ENCODE data around the gene RANBP17. TPM values are rescaled to one million over a fixed set of nuclear protein-coding genes. Genes with fewer than 3 reads are reported as not detected.
A peak's percentile ranks its signal among the peaks of the same experiment; 100 is the strongest.
"Not testable (repeated sequence)": the region's sequence is repeated elsewhere in the genome, so short reads cannot be mapped to it uniquely, and the experiment has no call there.

The RANBP17 gene
- total RNA-seq, 2 experiments from 2014 or later: 0.13 TPM; not detected in 1

GRCh38 chr5:171149772-171150171 is 288.0 kb downstream of the RANBP17 start:
- ATAC-seq (no peak), DNase-seq (no peak)
- POLR2A ChIA-PET: no interaction called here
- CTCF ChIA-PET: no interaction called here
- Mint-ChIP-seq H3K9me3 (ENCODE audit: insufficient read depth) (no peaks in the 10 kb centered on the region), H3K36me3 (ENCODE audit: low read depth) (no peaks in the 10 kb centered on the region), H3K4me3 (no peak overlapping the region), H3K27me3 (ENCODE audit: low read depth) (peaks cover 4% of the 10 kb centered on the region), H3K27ac (no peak overlapping the region), H3K4me1 (ENCODE audit: low read depth) (no peaks in the 10 kb centered on the region)

- Mint-ChIP-seq H3K4me3 (no peak overlapping the region), H3K36me3 (ENCODE audit: low read depth) (no peaks in the 10 kb centered on the region), H3K27me3 (ENCODE audit: low read depth) (peaks cover 7% of the 10 kb centered on the region), H3K4me1 (ENCODE audit: low read depth) (no peaks in the 10 kb centered on the region), H3K9me3 (ENCODE audit: insufficient read depth) (no peaks in the 10 kb centered on the region), H3K27ac (no peak overlapping the region)
- DNase-seq: no peak
- CTCF ChIA-PET: no interaction called here
- POLR2A ChIA-PET: no interaction called here
- no peak for ATAC-seq
Observed at GRCh38 chr5:171152382-171152781, 290.6 kb downstream of the RANBP17 start.

GRCh38 chr5:171155621-171156020 is 293.8 kb downstream of the RANBP17 start:
- no peak overlapping the region for H3K27ac Mint-ChIP-seq
- no peak overlapping the region for H3K4me3 Mint-ChIP-seq
- no peaks in the 10 kb centered on the region for H3K36me3 Mint-ChIP-seq (ENCODE audit: low read depth)
- POLR2A ChIA-PET: no interaction called here
- no peaks in the 10 kb centered on the region for H3K4me1 Mint-ChIP-seq (ENCODE audit: low read depth)
- CTCF ChIA-PET: no interaction called here
- H3K9me3 Mint-ChIP-seq (ENCODE audit: insufficient read depth): no peaks in the 10 kb centered on the region
- peaks cover 2% of the 10 kb centered on the region for H3K27me3 Mint-ChIP-seq (ENCODE audit: low read depth)
- DNase-seq (no peak), ATAC-seq (no peak)

DNA sequence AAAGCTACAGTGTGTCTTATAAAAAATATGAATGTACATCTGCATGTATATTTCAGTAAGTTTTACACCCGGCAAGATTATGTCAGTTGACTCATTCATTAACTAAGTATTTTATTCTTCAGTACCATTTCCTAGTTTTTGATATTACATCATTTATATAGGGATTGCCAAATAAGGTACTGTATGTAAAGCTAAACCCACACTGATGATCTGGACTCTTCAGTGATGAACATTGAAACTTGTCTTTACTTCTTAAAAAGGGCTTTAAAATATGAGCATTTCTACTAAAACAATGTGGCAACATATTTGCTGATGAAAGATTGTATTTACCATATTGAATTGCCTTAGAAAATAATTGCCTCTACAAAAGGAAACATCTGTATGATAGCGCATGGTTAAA is 295.5 kb downstream of the RANBP17 start:
- ChIA-PET POLR2A (no interaction called here), CTCF (no interaction called here)
- Mint-ChIP-seq H3K27me3 (ENCODE audit: low read depth) (peaks cover 2% of the 10 kb centered on the region), H3K4me1 (ENCODE audit: low read depth) (no peaks in the 10 kb centered on the region), H3K36me3 (ENCODE audit: low read depth) (no peaks in the 10 kb centered on the region), H3K9me3 (ENCODE audit: insufficient read depth) (no peaks in the 10 kb centered on the region), H3K27ac (no peak overlapping the region), H3K4me3 (no peak overlapping the region)
- DNase-seq (no peak), ATAC-seq (no peak)

- ChIA-PET POLR2A (no interaction called here), CTCF (no interaction called here)
- ATAC-seq: no peak
- Mint-ChIP-seq H3K4me3 (no peak overlapping the region), H3K36me3 (ENCODE audit: low read depth) (no peaks in the 10 kb centered on the region), H3K27ac (no peak overlapping the region), H3K27me3 (ENCODE audit: low read depth) (peaks cover 2% of the 10 kb centered on the region), H3K9me3 (ENCODE audit: insufficient read depth) (no peaks in the 10 kb centered on the region), H3K4me1 (ENCODE audit: low read depth) (no peaks in the 10 kb centered on the region)
- no peak for DNase-seq
Observed at GRCh38 chr5:171157775-171158174, 296.0 kb downstream of the RANBP17 start.

DNA sequence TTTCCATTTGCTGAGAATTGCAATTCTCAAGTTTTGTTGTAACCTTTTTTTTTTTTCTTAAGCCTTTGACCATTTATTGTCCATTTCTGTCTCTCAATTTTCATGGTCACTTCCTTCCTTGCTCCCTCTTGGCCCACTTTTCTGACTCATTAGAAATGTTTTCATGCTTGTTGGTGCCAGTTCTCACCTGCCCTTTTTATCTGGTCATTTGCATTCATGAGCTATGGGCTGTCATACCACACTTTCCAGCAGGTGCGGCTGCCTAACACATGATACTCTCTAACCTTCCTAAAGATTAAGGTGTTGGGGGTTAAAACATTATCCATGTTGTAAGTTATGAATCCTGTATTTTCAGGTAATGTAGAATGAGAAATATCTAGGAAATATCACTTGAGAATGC is 296.8 kb downstream of the RANBP17 start:
- ATAC-seq: no peak
- ChIA-PET CTCF (no interaction called here), POLR2A (no interaction called here)
- no peak overlapping the region for H3K27ac Mint-ChIP-seq
- no peak for DNase-seq
- H3K27me3 Mint-ChIP-seq (ENCODE audit: low read depth): peaks cover 2% of the 10 kb centered on the region
- no peaks in the 10 kb centered on the region for H3K36me3 Mint-ChIP-seq (ENCODE audit: low read depth)
- no peaks in the 10 kb centered on the region for H3K4me1 Mint-ChIP-seq (ENCODE audit: low read depth)
- no peaks in the 10 kb centered on the region for H3K9me3 Mint-ChIP-seq (ENCODE audit: insufficient read depth)
- no peak overlapping the region for H3K4me3 Mint-ChIP-seq

DNA sequence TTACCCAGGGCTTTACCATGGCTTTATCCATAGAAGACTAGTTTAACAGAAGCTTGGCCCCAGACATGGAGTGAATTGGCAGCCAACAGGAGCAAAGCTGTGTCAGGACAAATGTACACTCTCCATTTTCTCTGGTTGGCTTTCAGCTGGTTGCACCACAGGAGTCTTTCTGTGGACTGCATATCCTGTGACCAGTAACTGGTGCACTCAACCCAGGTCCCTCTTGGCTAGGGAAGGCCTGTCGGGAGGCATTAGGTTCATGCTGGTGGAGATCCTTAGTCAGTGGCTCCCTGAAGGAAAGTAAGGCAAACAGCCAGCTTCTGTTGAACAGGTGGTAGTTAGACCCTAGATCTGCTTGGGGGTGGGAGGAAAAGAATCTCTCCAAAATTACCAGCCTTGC is 300.3 kb downstream of the RANBP17 start:
- H3K9me3 Mint-ChIP-seq (ENCODE audit: insufficient read depth): no peaks in the 10 kb centered on the region
- no peak for ATAC-seq
- peaks cover 2% of the 10 kb centered on the region for H3K27me3 Mint-ChIP-seq (ENCODE audit: low read depth)
- CTCF ChIA-PET: no interaction called here
- H3K36me3 Mint-ChIP-seq (ENCODE audit: low read depth): no peaks in the 10 kb centered on the region
- no peak overlapping the region for H3K4me3 Mint-ChIP-seq
- DNase-seq: no peak
- no peaks in the 10 kb centered on the region for H3K4me1 Mint-ChIP-seq (ENCODE audit: low read depth)
- POLR2A ChIA-PET: no interaction called here
- H3K27ac Mint-ChIP-seq: no peak overlapping the region

GRCh38 chr5:171162596-171162995 is 300.8 kb downstream of the RANBP17 start:
- Mint-ChIP-seq H3K4me3 (no peak overlapping the region), H3K27me3 (ENCODE audit: low read depth) (peaks cover 2% of the 10 kb centered on the region), H3K4me1 (ENCODE audit: low read depth) (no peaks in the 10 kb centered on the region), H3K36me3 (ENCODE audit: low read depth) (no peaks in the 10 kb centered on the region), H3K9me3 (ENCODE audit: insufficient read depth) (no peaks in the 10 kb centered on the region), H3K27ac (no peak overlapping the region)
- POLR2A ChIA-PET: no interaction called here
- CTCF ChIA-PET: no interaction called here
- DNase-seq (peak; percentile 22), ATAC-seq (no peak)

DNA sequence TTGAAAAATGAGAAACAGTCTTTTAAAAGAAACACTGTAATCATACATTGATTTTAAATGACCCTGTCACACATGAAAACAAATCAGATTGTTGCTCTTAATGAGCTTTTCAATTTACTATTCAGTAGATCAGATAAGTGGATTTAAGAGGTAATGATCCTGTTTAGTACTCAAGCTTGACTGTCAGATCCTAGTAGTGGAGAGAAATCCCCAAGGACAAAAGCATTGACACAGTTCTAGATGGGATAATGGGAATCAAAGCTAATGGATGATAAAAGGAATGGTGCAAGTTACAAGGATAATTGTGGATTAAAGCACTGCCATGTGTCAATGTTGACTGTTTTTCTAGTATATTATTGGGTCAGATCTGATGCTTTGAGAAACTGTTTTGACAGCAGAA is 304.9 kb downstream of the RANBP17 start:
- Mint-ChIP-seq H3K27ac (no peak overlapping the region), H3K4me1 (ENCODE audit: low read depth) (no peaks in the 10 kb centered on the region), H3K27me3 (ENCODE audit: low read depth) (peaks cover 8% of the 10 kb centered on the region), H3K4me3 (no peak overlapping the region), H3K9me3 (ENCODE audit: insufficient read depth) (no peaks in the 10 kb centered on the region), H3K36me3 (ENCODE audit: low read depth) (no peaks in the 10 kb centered on the region)
- DNase-seq: no peak
- CTCF ChIA-PET: no interaction called here
- no peak for ATAC-seq
- POLR2A ChIA-PET: no interaction called here

DNA sequence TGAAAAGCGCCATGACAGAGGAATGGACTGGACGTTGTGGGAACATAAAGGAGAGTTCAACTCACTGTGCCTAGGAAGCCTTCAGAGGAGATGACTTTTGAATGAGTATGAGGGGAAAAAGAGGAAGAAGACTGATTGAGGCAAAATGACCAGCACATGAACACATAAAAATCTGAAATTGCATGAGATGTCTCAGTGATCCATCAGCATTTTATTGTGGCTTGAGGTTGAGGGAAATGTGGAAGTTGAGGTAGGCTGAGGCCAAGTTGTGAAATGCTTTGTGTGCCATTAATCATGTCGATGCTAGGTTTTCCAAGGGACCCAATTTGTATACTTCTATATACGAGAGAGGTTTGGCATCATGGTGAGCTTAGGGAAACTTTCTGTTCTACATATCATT is 306.4 kb downstream of the RANBP17 start:
- H3K36me3 Mint-ChIP-seq (ENCODE audit: low read depth): no peaks in the 10 kb centered on the region
- CTCF ChIA-PET: no interaction called here
- H3K27me3 Mint-ChIP-seq (ENCODE audit: low read depth): peaks cover 8% of the 10 kb centered on the region
- ATAC-seq: no peak
- DNase-seq: no peak
- no peak overlapping the region for H3K4me3 Mint-ChIP-seq
- no peaks in the 10 kb centered on the region for H3K4me1 Mint-ChIP-seq (ENCODE audit: low read depth)
- no peaks in the 10 kb centered on the region for H3K9me3 Mint-ChIP-seq (ENCODE audit: insufficient read depth)
- no peak overlapping the region for H3K27ac Mint-ChIP-seq
- POLR2A ChIA-PET: no interaction called here

- ATAC-seq; H3K9me3 Mint-ChIP-seq (ENCODE audit: insufficient read depth); H3K36me3 Mint-ChIP-seq (ENCODE audit: low read depth); H3K27ac Mint-ChIP-seq; DNase-seq; CTCF ChIA-PET; H3K27me3 Mint-ChIP-seq (ENCODE audit: low read depth); H3K4me1 Mint-ChIP-seq (ENCODE audit: low read depth); POLR2A ChIA-PET; H3K4me3 Mint-ChIP-seq: not testable (repeated sequence)
Observed at GRCh38 chr5:171174960-171175359, 313.1 kb downstream of the RANBP17 start.

DNA sequence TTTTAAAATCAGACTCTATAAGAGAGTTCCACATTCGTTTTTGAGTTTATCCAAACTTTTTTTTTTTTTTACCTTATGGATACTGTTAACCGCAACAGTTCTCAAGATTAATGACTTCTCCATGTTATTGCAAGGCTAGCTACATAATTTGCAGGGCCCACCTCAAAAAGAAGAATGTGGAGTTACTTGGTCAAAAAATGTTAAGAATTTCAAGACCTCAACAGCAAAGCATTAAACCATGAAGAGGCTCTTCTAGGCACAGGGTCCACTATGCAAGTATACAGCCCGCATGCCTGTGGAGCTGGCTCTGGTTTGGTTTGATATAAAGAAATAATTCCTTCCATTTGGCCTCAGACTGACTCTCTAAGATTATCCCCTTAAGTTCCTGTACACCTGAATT is 313.9 kb downstream of the RANBP17 start:
- H3K4me3 Mint-ChIP-seq: no peak overlapping the region
- H3K9me3 Mint-ChIP-seq (ENCODE audit: insufficient read depth): no peaks in the 10 kb centered on the region
- H3K27me3 Mint-ChIP-seq (ENCODE audit: low read depth): peaks cover 5% of the 10 kb centered on the region
- POLR2A ChIA-PET: no interaction called here
- CTCF ChIA-PET: no interaction called here
- no peak for ATAC-seq
- H3K36me3 Mint-ChIP-seq (ENCODE audit: low read depth): no peaks in the 10 kb centered on the region
- H3K27ac Mint-ChIP-seq: no peak overlapping the region
- no peaks in the 10 kb centered on the region for H3K4me1 Mint-ChIP-seq (ENCODE audit: low read depth)
- DNase-seq: no peak

GRCh38 chr5:171178190-171178589 is 316.4 kb downstream of the RANBP17 start:
- POLR2A ChIA-PET; ATAC-seq; H3K36me3 Mint-ChIP-seq (ENCODE audit: low read depth); H3K27ac Mint-ChIP-seq; CTCF ChIA-PET; H3K4me3 Mint-ChIP-seq; H3K9me3 Mint-ChIP-seq (ENCODE audit: insufficient read depth); H3K4me1 Mint-ChIP-seq (ENCODE audit: low read depth); H3K27me3 Mint-ChIP-seq (ENCODE audit: low read depth); DNase-seq: not testable (repeated sequence)

All from activated CD8-positive, alpha-beta T cell treated with anti-CD3 and anti-CD28 coated beads, Interleukin-2, amount 10 ng/mL, durations not matched to agents 7 days and 5 days (primary cell).